ENCODE data around the gene PPOX.
A peak's percentile ranks its signal among the peaks of the same experiment; 100 is the strongest.

Gene PPOX

DNA sequence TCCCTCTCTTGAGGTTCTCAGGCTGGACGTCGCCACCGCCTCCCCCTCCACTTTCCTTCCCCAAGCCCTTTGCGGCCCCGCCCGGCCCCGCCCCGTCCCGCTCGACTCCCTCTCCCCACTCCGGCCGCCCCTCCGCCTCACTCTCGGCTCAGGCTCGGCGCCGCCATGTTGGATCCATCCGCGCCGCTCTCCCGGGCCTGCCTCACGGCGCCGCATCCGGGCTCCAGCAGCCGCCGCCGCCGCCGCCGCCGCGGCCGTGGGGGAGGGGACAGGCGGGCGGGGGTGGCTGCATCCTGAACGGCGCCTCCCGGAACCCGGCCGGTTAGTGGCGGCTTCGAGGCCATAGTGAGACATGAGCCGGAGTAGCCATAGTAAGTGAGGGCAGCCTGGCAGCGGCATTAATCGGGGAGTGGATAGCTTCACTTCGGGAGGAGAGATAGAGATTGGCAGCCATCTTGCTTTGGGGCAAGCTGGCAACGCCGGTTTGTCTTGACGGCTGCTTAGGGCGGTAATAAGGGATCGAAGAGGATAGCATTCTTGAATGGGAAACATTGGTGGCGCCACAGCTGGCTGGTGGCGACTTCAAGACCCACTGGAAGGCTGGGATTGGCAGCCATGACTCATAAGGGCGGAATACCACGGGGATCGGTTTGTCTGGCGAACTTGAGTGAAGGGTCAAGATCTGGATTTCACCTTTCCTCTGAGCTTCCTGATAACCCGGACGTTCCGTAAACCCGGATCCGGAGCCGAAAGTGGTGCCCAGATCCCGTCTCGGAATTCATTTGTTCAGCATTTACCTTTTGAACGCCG lies 33.6 kb upstream of the PPOX start, which contains the start of gene DEDD:
Gene DEDD (minus strand): TSS at position 258 of the 810 bp plus-strand sequence. CDS start 8,205 bp downstream, outside the sequence.
- Histone ChIP-seq H3K36me3 (replicated peaks; ENCODE audit: low read depth, low read length) (peaks cover 25% of the 10 kb centered on the region), H3K9ac (ENCODE audit: low read length) (peak within 1 kb of the TSS; percentile 82), H4K20me1 (ENCODE audit: insufficient read depth, low read length) (0 out of 2 replicates have a peak, but pooled peaks cover 5% of the 10 kb centered on the region), H3K9me3 (ENCODE audit: insufficient read depth, low read length) (no peaks in the 10 kb centered on the region), H3K4me2 (ENCODE audit: low read length) (peak within 1 kb of the TSS; percentile 95), H2AFZ (ENCODE audit: low read depth, low read length) (peak within 1 kb of the TSS; percentile 88), H3K4me3 (ENCODE audit: low read length) (peak within 1 kb of the TSS; percentile 88), H3K27ac (ENCODE audit: low read length) (peak within 1 kb of the TSS; percentile 68), H3K79me2 (ENCODE audit: low read length) (peaks cover 42% of the 10 kb centered on the region), H3K27me3 (ENCODE audit: low read depth, low read length) (no peaks in the 10 kb centered on the region), H3K4me1 (ENCODE audit: low read length) (peaks cover 15% of the 10 kb centered on the region)
- TF ChIP-seq EZH2phosphoT487 (IDR thresholded peaks at IDR 0.05; ENCODE audit: low read depth), result no peak
- TF ChIP-seq, protein P1, sequence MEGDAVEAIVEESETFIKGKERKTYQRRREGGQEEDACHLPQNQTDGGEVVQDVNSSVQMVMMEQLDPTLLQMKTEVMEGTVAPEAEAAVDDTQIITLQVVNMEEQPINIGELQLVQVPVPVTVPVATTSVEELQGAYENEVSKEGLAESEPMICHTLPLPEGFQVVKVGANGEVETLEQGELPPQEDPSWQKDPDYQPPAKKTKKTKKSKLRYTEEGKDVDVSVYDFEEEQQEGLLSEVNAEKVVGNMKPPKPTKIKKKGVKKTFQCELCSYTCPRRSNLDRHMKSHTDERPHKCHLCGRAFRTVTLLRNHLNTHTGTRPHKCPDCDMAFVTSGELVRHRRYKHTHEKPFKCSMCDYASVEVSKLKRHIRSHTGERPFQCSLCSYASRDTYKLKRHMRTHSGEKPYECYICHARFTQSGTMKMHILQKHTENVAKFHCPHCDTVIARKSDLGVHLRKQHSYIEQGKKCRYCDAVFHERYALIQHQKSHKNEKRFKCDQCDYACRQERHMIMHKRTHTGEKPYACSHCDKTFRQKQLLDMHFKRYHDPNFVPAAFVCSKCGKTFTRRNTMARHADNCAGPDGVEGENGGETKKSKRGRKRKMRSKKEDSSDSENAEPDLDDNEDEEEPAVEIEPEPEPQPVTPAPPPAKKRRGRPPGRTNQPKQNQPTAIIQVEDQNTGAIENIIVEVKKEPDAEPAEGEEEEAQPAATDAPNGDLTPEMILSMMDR (IDR thresholded peaks at IDR 0.05; ENCODE audit: low read depth, low read length), result no peak

GRCh38 chr1:161133220-161133740 lies 32.9 kb upstream of the PPOX start:
- Histone ChIP-seq H3K9ac (ENCODE audit: low read length) (peak overlapping the region; percentile 82), H3K4me2 (ENCODE audit: low read length) (peak overlapping the region; percentile 89), H3K9me3 (ENCODE audit: insufficient read depth, low read length) (no peaks in the 10 kb centered on the region), H3K27ac (ENCODE audit: low read length) (peak overlapping the region; percentile 68), H3K27me3 (ENCODE audit: low read depth, low read length) (no peaks in the 10 kb centered on the region), H4K20me1 (ENCODE audit: insufficient read depth, low read length) (no peaks in the 10 kb centered on the region), H3K79me2 (ENCODE audit: low read length) (peaks cover 41% of the 10 kb centered on the region), H3K4me3 (ENCODE audit: low read length) (peak overlapping the region; percentile 88), H2AFZ (ENCODE audit: low read depth, low read length) (peak overlapping the region; percentile 88), H3K36me3 (replicated peaks; ENCODE audit: low read depth, low read length) (peaks cover 20% of the 10 kb centered on the region), H3K4me1 (ENCODE audit: low read length) (peaks cover 15% of the 10 kb centered on the region)
- TF ChIP-seq, protein P1 (IDR thresholded peaks at IDR 0.05; ENCODE audit: low read depth, low read length), result no peak
- TF ChIP-seq EZH2phosphoT487 (IDR thresholded peaks at IDR 0.05; ENCODE audit: low read depth), result no peak

GRCh38 chr1:161137881-161138280 lies 28.3 kb upstream of the PPOX start:
- Histone ChIP-seq H3K4me3 (ENCODE audit: low read length) (no peak overlapping the region), H3K9me3 (ENCODE audit: insufficient read depth, low read length) (no peaks in the 10 kb centered on the region), H3K36me3 (replicated peaks; ENCODE audit: low read depth, low read length) (no peaks in the 10 kb centered on the region), H2AFZ (ENCODE audit: low read depth, low read length) (no peak overlapping the region), H3K27me3 (ENCODE audit: low read depth, low read length) (no peaks in the 10 kb centered on the region), H4K20me1 (ENCODE audit: insufficient read depth, low read length) (no peaks in the 10 kb centered on the region), H3K79me2 (ENCODE audit: low read length) (peaks cover 10% of the 10 kb centered on the region), H3K9ac (ENCODE audit: low read length) (no peak overlapping the region), H3K27ac (ENCODE audit: low read length) (no peak overlapping the region), H3K4me1 (ENCODE audit: low read length) (peaks cover 6% of the 10 kb centered on the region), H3K4me2 (ENCODE audit: low read length) (no peak overlapping the region)
- TF ChIP-seq EZH2phosphoT487 (IDR thresholded peaks at IDR 0.05; ENCODE audit: low read depth), result no peak
- TF ChIP-seq, protein P1 (IDR thresholded peaks at IDR 0.05; ENCODE audit: low read depth, low read length), result no peak

- peaks cover 5% of the 10 kb centered on the region for H3K4me1 ChIP-seq (ENCODE audit: low read length)
- H3K9me3 ChIP-seq (ENCODE audit: insufficient read depth, low read length), result no peaks in the 10 kb centered on the region
- no peak overlapping the region for H3K27ac ChIP-seq (ENCODE audit: low read length)
- no peak overlapping the region for H3K4me3 ChIP-seq (ENCODE audit: low read length)
- no peak overlapping the region for H2AFZ ChIP-seq (ENCODE audit: low read depth, low read length)
- no peak overlapping the region for H3K4me2 ChIP-seq (ENCODE audit: low read length)
- no peaks in the 10 kb centered on the region for H4K20me1 ChIP-seq (ENCODE audit: insufficient read depth, low read length)
- no peaks in the 10 kb centered on the region for H3K27me3 ChIP-seq (ENCODE audit: low read depth, low read length)
- peaks cover 5% of the 10 kb centered on the region for H3K79me2 ChIP-seq (ENCODE audit: low read length)
- no peaks in the 10 kb centered on the region for H3K36me3 ChIP-seq (replicated peaks; ENCODE audit: low read depth, low read length)
- no peak for TF ChIP-seq EZH2phosphoT487 (IDR thresholded peaks at IDR 0.05; ENCODE audit: low read depth)
- TF ChIP-seq, protein P1 (IDR thresholded peaks at IDR 0.05; ENCODE audit: low read depth, low read length), result no peak
- H3K9ac ChIP-seq (ENCODE audit: low read length), result no peak overlapping the region
These were observed 27.8 kb upstream of the PPOX start for GRCh38 chr1:161138431-161138830.

Measured in OCI-LY3 (cell line).